Heart left ventricle (tissue), 13 donors: ENCODE measurements around the gene FKBP7.

Experiments used
- CTCF ChIP-seq, 12 donors: fragments of 200-600 bp; sonication (generic) in 4 of 12; IDR thresholded peaks; one replicate each; pipeline versions ENCODE4 v1.5.0 to v1.8.0; 2018 to 2022; ENCODE audit warnings: antibody characterized with exemption in 12 of 12, mild to moderate bottlenecking in 5 of 12
- POLR2A ChIP-seq, 2 donors: fragments of 450-650 bp; IDR thresholded peaks; one replicate each; pipeline ENCODE4 v1.6.1; 2017; ENCODE audit warnings: antibody characterized with exemption in 2 of 2, mild to moderate bottlenecking in 2 of 2, moderate library complexity in 2 of 2
- donor health status: ischemic (EF 13 %, LVEDD 7.1; RV severe dilation, severe dysfunction).
- donor health status: DM: no; HTN: yes; CAD: no.
- donor health status: DM: no; HTN: no; CAD: no.
- donor health status: ischemic (EF 25% LVEDD 6.9; RV normal size, moderate dysfunction).
- donor health status: ischemic (EF 25% LVEDD 5.7; RV mildly dilated, moderate dysfunction).
- donor health status: ischemic (EF 35%, LVEDD 5.7; RV mildly dilated, moderate dysfunction).
- donor health status: nonischemic (EF 11% LVEDD 7.7; RV severe dilation, severe dysfunction).
- donor health status: DM: yes; HTN: yes; CAD: no.
- donor health status: PGD.
- donor health status: ischemic (EF 29% LVEDD 5.4; RV normal size, mild dysfunction).
- donor health status: nonischemic (EF 23%, LVEDD 6.1; RV moderate dilation, normal function).

GRCh38 chr2:178526256-178526655, 47.9 kb upstream of the FKBP7 start:
- TF ChIP-seq POLR2A (IDR thresholded peaks at IDR 0.05) (no peak), CTCF (IDR thresholded peaks at IDR 0.05) (no peak)
